IMR-90 (cell line): ENCODE measurements around the gene TYRP1. TPM values are rescaled to one million over a fixed set of nuclear protein-coding genes. Genes with fewer than 3 reads are reported as not detected.

Experiments
- ATAC-seq: fragments of 200-7000 bp; cut with Tn5 transposase; 2 replicates; pipeline ENCODE4 v1.9.1; 2020; ENCODE audit warnings: low read depth, mild to moderate bottlenecking, moderate library complexity
- BruUV-seq: library from RNA; stranded (reverse); fragments of 400-500 nt; replicated peaks from 2 replicates; lab custom pipeline; 2021; lab: Mats Ljungman, UMichigan
- CTCF ChIA-PET: fragments of 300-600 bp; formaldehyde crosslinking; extraction: SDS; loops from one replicate; lab custom pipeline; 2021; ENCODE audit warnings: antibody characterized with exemption; lab: Yijun Ruan, JAX
- POLR2A ChIA-PET: fragments of 300-600 bp; sonication (Branson Sonifier 250); formaldehyde crosslinking; loops from one replicate; lab custom pipeline; 2022; ENCODE audit warnings: antibody characterized with exemption; ENCODE audit not compliant: unreplicated experiment; lab: Charles Lee
- DNase-seq: peaks from one replicate; pipeline ENCODE4 v3.0.0; 2013
- H2AFZ ChIP-seq: replicated peaks from 2 replicates; pipeline ENCODE3; 2013; ENCODE audit warnings: low read length, mild to moderate bottlenecking; ENCODE audit not compliant: poor library complexity
- H2AK5ac ChIP-seq: 2 replicates; pipeline ENCODE4 v1.6.1; 2013; ENCODE audit warnings: low read depth, low read length, inconsistent platforms
- H2AK9ac ChIP-seq: replicated peaks from 2 replicates; pipeline ENCODE3; 2013; ENCODE audit warnings: mild to moderate bottlenecking, low read depth, low read length, moderate library complexity; ENCODE audit not compliant: poor library complexity
- H2BK120ac ChIP-seq: 2 replicates; pipeline ENCODE4 v1.6.1; 2013; ENCODE audit warnings: low read depth, low read length, inconsistent platforms
- H2BK15ac ChIP-seq: 3 replicates; pipeline ENCODE4 v1.6.1; 2013; ENCODE audit warnings: low read depth, low read length, inconsistent platforms
- H2BK20ac ChIP-seq: 2 replicates; pipeline ENCODE4 v1.6.1; 2013; ENCODE audit warnings: low read depth, mild to moderate bottlenecking, inconsistent platforms, low read length, moderate library complexity
- H2BK5ac ChIP-seq: 2 replicates; pipeline ENCODE4 v1.6.1; 2013; ENCODE audit warnings: mild to moderate bottlenecking, low read depth, low read length, inconsistent platforms; ENCODE audit not compliant: poor library complexity, severe bottlenecking
- H3K14ac ChIP-seq: replicated peaks from 2 replicates; pipeline ENCODE4 v1.6.1; 2013; ENCODE audit warnings: low read depth, low read length, inconsistent platforms
- H3K18ac ChIP-seq: 2 replicates; pipeline ENCODE4 v1.6.1; 2013; ENCODE audit warnings: low read depth, low read length, control low read depth
- H3K23ac ChIP-seq: 2 replicates; pipeline ENCODE4 v1.6.1; 2013; ENCODE audit warnings: low read depth, low read length, inconsistent platforms
- H3K27ac ChIP-seq: 2 replicates; pipeline ENCODE4 v1.5.1; 2013; ENCODE audit warnings: mild to moderate bottlenecking, control low read depth, low read length; ENCODE audit not compliant: insufficient read depth
- H3K27me3 ChIP-seq: 2 replicates; pipeline ENCODE4 v1.6.1; 2013; ENCODE audit warnings: low read length; ENCODE audit not compliant: control insufficient read depth, insufficient read depth
- H3K36me3 ChIP-seq: 2 replicates; pipeline ENCODE4 v1.6.1; 2013; ENCODE audit warnings: low read length, mixed read lengths; ENCODE audit not compliant: control insufficient read depth, insufficient read depth
- H3K4ac ChIP-seq: 2 replicates; pipeline ENCODE4 v1.6.1; 2013; ENCODE audit warnings: low read depth, low read length, inconsistent platforms
- H3K4me1 ChIP-seq: 2 replicates; pipeline ENCODE4 v1.6.1; 2013; ENCODE audit warnings: low read length, mixed read lengths; ENCODE audit not compliant: control insufficient read depth, insufficient read depth
- H3K4me2 ChIP-seq: 2 replicates; pipeline ENCODE4 v1.6.1; 2013; ENCODE audit warnings: low read depth, mild to moderate bottlenecking, control low read depth, low read length, moderate library complexity
- H3K4me3 ChIP-seq: 2 replicates; pipeline ENCODE4 v1.5.1; 2013; ENCODE audit warnings: low read depth, mild to moderate bottlenecking, control low read depth, low read length, moderate library complexity; ENCODE audit not compliant: insufficient read depth
- H3K56ac ChIP-seq: 2 replicates; pipeline ENCODE4 v1.6.1; 2013; ENCODE audit warnings: low read length, inconsistent platforms; ENCODE audit not compliant: insufficient read depth; ENCODE audit errors: extremely low read depth
- H3K79me1 ChIP-seq, 2 experiments: 2 replicates each; pipeline ENCODE4 v1.6.1; 2013; ENCODE audit warnings: low read length in 2 of 2, inconsistent platforms in 1 of 2, low read depth in 1 of 2
- H3K9ac ChIP-seq: 2 replicates; pipeline ENCODE4 v1.6.1; 2013; ENCODE audit warnings: low read depth, low read length, control low read depth
- H3K9me1 ChIP-seq: 2 replicates; pipeline ENCODE4 v1.6.1; 2013; ENCODE audit warnings: low read length, inconsistent platforms; ENCODE audit not compliant: insufficient read depth
- H3K9me3 ChIP-seq: 2 replicates; pipeline ENCODE4 v1.6.1; 2013; ENCODE audit warnings: low read length; ENCODE audit not compliant: control insufficient read depth, insufficient read depth
- H4K20me1 ChIP-seq: 2 replicates; pipeline ENCODE4 v1.6.1; 2013; ENCODE audit warnings: low read length, inconsistent platforms; ENCODE audit not compliant: insufficient read depth
- H4K5ac ChIP-seq: 2 replicates; pipeline ENCODE4 v1.6.1; 2013; ENCODE audit warnings: mild to moderate bottlenecking, low read depth, low read length, control low read depth
- H4K8ac ChIP-seq, 2 experiments: 2 replicates each; pipeline ENCODE4 v1.6.1; 2013; ENCODE audit warnings: low read depth in 2 of 2, low read length in 2 of 2, control low read depth in 1 of 2, inconsistent platforms in 1 of 2
- H4K91ac ChIP-seq: 2 replicates; pipeline ENCODE4 v1.6.1; 2013; ENCODE audit warnings: low read depth, low read length, inconsistent platforms; ENCODE audit not compliant: insufficient read depth
- BHLHE40 ChIP-seq: fragments of 150-350 bp; IDR thresholded peaks from 2 replicates; pipeline ENCODE4 v1.6.1; 2016; ENCODE audit warnings: mild to moderate bottlenecking, low read depth, low read length
- CHD1 ChIP-seq: IDR thresholded peaks from 2 replicates; pipeline ENCODE4 v1.6.1; 2012; ENCODE audit warnings: low read depth, low read length, improper control_type of control experiment
- CTCF ChIP-seq: conservative IDR thresholded peaks from 2 replicates; pipeline ENCODE4 v1.5.1; 2012; ENCODE audit warnings: mild to moderate bottlenecking, low read depth, low read length, improper control_type of control experiment
- FOS ChIP-seq: fragments of 150-350 bp; IDR thresholded peaks from 2 replicates; pipeline ENCODE4 v1.6.1; 2016; ENCODE audit warnings: low read depth, low read length
- MAZ ChIP-seq: IDR thresholded peaks from 2 replicates; pipeline ENCODE4 v1.6.1; 2012; ENCODE audit warnings: low read depth, mild to moderate bottlenecking, low read length, improper control_type of control experiment, moderate library complexity, borderline replicate concordance
- RCOR1 ChIP-seq: IDR thresholded peaks from 2 replicates; pipeline ENCODE4 v1.6.1; 2012; ENCODE audit warnings: mild to moderate bottlenecking, low read length, improper control_type of control experiment; ENCODE audit not compliant: insufficient replicate concordance
- RFX5 ChIP-seq: IDR thresholded peaks from 2 replicates; pipeline ENCODE4 v1.8.0; 2012; ENCODE audit warnings: low read depth, mild to moderate bottlenecking, low read length, moderate library complexity
- USF2 ChIP-seq: fragments of 150-350 bp; IDR thresholded peaks from 2 replicates; pipeline ENCODE4 v1.6.1; 2017; ENCODE audit warnings: mild to moderate bottlenecking, antibody characterized with exemption, low read length, low read depth
- WGBS, 2 experiments: methylation state at CpG; one replicate each; pipeline versions ENCODE4 v1.1.5 to v1.1.7; 2013; ENCODE audit warnings: missing lambda C conversion rate in 2 of 2; ENCODE audit not compliant: insufficient read length in 1 of 2; ENCODE audit errors: extremely low coverage in 2 of 2; 5-methylcytosine and 5-hydroxymethylcytosine counted together
- dilution Hi-C: fragments of 300-500 bp; cut with HindIII; formaldehyde crosslinking; loops from one replicate; pipeline ENCODE4 v1.14.3; 2018; ENCODE audit warnings: low sequenced_read_pairs; ENCODE audit not compliant: unreplicated experiment
- in situ Hi-C: fragments of 300-500 bp; cut with MboI; formaldehyde crosslinking; loops from 3 replicates; pipeline ENCODE4 v1.14.3; 2019; ENCODE audit warnings: low sequenced_read_pairs, inconsistent platforms, mixed read lengths
- intact Hi-C: fragments of 100-400 bp; cut with micrococcal nuclease; formaldehyde crosslinking; loops from 2 replicates; pipeline ENCODE4 v1.10.0; 2022
- polyA plus RNA-seq, 3 experiments: library from polyadenylated mRNA; depleted of rRNA; stranded (reverse); fragments of >200 nt; gene quantifications; 2 replicates each; pipeline ENCODE4 v1.2.3, GENCODE V29; 2012; ENCODE audit warnings: low replicate concordance in 1 of 3
- total RNA-seq: library from RNA; depleted of rRNA; stranded (reverse); fragments of >200 nt; gene quantifications from 2 replicates; pipeline ENCODE4 v1.2.3, GENCODE V29; 2012

The TYRP1 gene
- total and polyA plus RNA-seq, 2 of the 4 experiments (the other 2 are of a cell fraction), result 0.60 to 0.90 TPM

DNA sequence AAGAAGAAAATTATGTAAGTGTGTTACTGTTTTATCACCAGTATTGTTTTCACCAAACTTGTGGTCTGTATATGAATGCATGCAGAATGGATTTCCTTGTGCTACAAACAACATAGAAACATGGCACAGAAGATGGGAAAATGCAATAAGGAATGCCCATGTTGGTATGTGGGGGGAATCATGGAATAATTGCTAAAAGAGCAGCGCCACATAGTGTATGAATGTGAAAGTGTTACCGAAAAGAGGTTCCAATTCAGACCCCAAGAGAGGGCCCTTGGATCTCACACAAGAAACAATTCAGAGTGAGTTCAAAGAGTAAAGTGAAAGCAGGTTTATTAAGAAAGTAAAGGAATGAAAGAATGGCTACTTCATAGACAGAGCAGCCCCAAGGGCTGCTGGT, 26.4 kb upstream of the TYRP1 start:
- no TSS peak for BruUV-seq
- ChIA-PET CTCF (no interaction called here), POLR2A (no interaction called here)
- DNase-seq, result no peak
- Histone ChIP-seq H3K36me3 (no peaks in the 10 kb centered on the region), H2AFZ (no peak overlapping the region), H3K9me3 (no peaks in the 10 kb centered on the region), H3K79me1 (no peaks in the 10 kb centered on the region), H2AK9ac (no peak overlapping the region), H4K8ac (no peak overlapping the region), H2BK5ac (no peak overlapping the region), H3K4me3 (no peak overlapping the region), H3K4ac (no peak overlapping the region), H2BK15ac (no peak overlapping the region), H2AK5ac (no peak overlapping the region), H2BK20ac (no peak overlapping the region), H2BK120ac (no peak overlapping the region), H3K18ac (no peak overlapping the region), H4K91ac (no peak overlapping the region), H3K27me3 (no peaks in the 10 kb centered on the region), H3K14ac (no peak overlapping the region), H3K27ac (no peak overlapping the region), H3K56ac (no peak overlapping the region), H3K4me1 (no peaks in the 10 kb centered on the region), H4K5ac (no peak overlapping the region), H3K9ac (no peak overlapping the region), H4K20me1 (no peaks in the 10 kb centered on the region), H3K23ac (no peak overlapping the region), H3K4me2 (no peak overlapping the region), H3K9me1 (no peaks in the 10 kb centered on the region)
- no peak for ATAC-seq
- intact Hi-C loops, result no loop called here
- WGBS, 2 experiments, result 80% methylated on average over 2 of the region's 2 CpGs; no CpG with 5 or more reads in 1 of the 2 experiments
- in situ Hi-C loops, result no loop called here
- dilution Hi-C loops, result no loop called here
- no peak for TF ChIP-seq CHD1
- TF ChIP-seq CTCF, result peak; percentile 18; the same call in 1 of the 2 replicates
- no peak for TF ChIP-seq RCOR1
- TF ChIP-seq FOS, result no peak
- no peak for TF ChIP-seq BHLHE40
- TF ChIP-seq USF2, result no peak
- no peak for TF ChIP-seq RFX5
- no peak for TF ChIP-seq MAZ
